Globus pallidus (tissue), 1 donor: Measurements from ENCODE around the gene PLB1.
A peak's percentile ranks its signal among the peaks of the same experiment; 100 is the strongest.

Source experiments
- DNase-seq: peaks from one replicate; pipeline ENCODE4 v3.0.0-alpha.2; 2015; ENCODE audit warnings: low spot score

The PLB1 gene, protein sequence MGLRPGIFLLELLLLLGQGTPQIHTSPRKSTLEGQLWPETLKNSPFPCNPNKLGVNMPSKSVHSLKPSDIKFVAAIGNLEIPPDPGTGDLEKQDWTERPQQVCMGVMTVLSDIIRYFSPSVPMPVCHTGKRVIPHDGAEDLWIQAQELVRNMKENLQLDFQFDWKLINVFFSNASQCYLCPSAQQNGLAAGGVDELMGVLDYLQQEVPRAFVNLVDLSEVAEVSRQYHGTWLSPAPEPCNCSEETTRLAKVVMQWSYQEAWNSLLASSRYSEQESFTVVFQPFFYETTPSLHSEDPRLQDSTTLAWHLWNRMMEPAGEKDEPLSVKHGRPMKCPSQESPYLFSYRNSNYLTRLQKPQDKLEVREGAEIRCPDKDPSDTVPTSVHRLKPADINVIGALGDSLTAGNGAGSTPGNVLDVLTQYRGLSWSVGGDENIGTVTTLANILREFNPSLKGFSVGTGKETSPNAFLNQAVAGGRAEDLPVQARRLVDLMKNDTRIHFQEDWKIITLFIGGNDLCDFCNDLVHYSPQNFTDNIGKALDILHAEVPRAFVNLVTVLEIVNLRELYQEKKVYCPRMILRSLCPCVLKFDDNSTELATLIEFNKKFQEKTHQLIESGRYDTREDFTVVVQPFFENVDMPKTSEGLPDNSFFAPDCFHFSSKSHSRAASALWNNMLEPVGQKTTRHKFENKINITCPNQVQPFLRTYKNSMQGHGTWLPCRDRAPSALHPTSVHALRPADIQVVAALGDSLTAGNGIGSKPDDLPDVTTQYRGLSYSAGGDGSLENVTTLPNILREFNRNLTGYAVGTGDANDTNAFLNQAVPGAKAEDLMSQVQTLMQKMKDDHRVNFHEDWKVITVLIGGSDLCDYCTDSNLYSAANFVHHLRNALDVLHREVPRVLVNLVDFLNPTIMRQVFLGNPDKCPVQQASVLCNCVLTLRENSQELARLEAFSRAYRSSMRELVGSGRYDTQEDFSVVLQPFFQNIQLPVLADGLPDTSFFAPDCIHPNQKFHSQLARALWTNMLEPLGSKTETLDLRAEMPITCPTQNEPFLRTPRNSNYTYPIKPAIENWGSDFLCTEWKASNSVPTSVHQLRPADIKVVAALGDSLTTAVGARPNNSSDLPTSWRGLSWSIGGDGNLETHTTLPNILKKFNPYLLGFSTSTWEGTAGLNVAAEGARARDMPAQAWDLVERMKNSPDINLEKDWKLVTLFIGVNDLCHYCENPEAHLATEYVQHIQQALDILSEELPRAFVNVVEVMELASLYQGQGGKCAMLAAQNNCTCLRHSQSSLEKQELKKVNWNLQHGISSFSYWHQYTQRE (N-terminal part only)

DNA sequence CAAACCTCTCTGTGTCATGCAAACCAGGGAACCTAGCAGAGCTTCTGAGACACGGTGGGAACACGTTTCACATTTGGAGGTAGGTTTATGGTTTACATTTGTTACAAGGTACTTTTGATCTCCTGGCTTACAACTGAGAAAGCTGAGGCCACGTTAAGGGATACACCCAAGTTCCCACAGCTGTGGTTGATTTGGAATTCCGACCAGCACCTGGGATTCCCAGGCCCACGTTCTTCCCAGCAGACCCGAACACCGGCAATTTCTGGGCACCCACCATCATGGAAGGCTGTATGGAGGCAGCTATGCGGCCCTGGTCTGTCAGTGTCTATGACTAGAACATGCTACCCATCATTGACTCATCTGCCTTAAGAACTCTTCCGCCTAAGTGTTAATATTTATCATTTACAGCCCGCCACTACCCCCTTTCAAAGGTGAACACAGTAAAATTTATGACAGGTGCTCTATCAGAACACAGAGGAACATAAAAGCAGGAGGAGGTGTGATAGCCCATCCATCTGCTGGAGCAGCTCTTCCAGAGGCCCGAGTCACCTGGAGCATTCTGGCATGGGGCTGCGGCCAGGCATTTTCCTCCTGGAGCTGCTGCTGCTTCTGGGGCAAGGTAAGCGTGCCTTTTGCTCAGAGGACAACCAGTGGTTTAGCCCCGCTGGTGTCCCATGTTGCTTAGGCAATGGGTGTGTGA is at the start of gene PLB1:
PLB1 (plus strand) TSS at position 510 of the 700 bp plus-strand sequence; CDS start at position 565, 55 bp downstream.
- DNase-seq = no peak

DNA sequence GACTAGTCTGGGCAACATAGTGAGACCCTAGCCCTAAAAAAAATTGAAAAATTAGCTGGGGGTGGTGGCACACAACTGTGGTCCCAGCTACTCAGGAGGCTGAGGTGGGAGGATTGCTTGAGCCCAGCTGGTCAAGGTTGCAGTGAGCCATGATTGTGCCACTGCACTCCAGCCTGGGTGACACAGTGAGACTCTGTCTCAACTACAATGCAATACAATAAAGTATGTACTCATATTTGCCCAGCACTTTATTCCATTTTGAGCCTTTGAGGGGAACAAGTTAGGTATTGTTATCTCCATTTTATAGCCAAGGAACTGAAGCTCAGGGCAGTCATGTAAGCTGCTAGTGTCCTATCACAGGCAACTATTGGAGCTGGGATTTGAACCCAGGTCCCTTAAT is 49.3 kb upstream of the PLB1 start:
- no peak for DNase-seq

DNA sequence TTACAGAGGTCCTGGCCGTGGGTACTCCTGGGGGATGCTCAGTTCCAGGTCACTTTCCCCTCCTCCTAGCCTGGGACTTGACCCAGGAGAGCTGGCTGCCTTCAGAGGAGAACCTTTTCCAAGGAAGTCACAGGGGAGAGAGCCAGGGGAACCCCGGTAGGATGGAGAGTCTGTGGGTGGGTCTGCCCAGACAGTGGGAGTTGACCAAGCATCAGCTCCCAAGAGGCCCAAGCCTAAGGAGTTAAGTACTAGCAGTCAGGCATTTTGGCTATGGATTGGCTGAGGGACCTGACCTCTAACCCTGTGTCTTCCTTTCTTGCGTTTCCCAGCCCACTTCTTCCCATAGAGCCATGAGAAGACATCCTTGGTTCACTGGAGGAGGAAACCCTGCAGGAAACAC is 48.8 kb upstream of the PLB1 start:
- DNase-seq = no peak

DNA sequence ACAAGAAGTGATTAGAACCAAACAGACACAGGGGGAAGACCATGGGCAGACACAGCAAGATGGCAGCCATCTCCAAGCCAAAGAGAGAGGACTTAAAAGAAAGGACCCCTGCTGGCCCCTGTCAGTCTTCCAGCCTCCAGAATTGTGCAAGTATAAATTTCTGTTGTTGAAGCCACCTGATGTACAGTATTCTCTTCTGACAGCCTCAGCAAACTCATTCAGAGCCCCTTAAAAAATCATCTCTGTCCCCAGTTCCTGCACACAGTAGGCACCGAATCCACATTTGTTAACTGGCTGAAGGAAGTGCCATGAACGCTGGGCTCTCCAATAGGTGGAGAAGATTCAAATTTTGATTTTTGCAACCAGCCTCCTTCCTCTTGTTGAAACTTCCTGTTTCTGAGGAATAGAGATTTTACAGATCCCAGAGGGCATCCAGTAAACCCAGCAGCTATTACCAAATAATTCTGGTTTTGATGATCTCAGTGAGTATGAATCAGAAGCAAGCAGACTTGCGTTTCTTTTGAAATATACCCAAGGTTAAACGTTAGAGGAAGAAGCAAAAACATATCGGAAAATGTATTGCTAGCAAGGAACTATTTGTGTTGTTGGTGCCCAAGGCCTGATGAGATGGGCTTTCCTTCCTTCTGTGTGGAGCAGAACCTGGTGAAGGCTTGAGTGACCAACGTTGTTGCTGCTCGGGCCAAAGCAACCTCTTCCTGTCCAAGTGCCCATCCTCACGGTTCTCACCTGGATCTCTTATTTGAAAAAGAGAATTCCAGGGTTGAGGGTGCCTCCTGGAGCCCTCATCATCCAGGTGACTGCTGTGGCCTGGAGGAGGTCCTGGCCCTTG is 47.7 kb upstream of the PLB1 start:
- DNase-seq = no peak

DNA sequence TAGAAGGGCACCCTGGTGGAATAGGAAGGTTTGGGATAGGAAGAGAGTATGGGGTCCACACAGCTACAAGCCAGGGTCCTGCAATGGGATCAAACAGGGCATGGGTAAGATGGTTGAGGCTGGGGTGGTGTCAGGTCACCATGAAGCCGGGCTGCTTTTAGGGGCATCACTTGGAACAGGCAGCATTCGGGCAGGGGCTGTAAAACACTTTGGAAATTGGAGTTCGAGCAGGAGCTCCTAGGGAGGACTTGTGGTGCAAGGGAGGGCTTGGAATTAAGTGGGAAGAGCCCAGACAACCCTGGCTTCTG is 47.1 kb upstream of the PLB1 start:
- DNase-seq = no peak

DNA sequence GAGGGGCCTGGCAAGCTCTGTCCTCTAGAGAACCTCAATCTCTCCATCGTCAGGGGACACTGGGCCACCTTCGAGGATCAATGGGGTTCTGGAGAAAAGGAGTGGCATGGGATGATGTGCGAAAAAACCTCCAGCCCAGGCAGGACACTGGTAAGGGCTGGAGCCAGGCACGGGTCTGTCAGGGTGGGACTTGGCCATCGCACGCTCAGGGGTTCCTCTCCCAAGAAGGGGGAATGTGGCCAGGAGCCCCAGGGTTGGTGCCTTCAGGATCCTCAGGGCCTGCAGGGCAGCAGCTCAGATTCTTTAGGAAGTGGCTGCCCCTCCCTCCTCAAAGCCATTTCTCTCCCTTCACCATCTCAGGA is 46.8 kb upstream of the PLB1 start:
- DNase-seq = no peak

DNA sequence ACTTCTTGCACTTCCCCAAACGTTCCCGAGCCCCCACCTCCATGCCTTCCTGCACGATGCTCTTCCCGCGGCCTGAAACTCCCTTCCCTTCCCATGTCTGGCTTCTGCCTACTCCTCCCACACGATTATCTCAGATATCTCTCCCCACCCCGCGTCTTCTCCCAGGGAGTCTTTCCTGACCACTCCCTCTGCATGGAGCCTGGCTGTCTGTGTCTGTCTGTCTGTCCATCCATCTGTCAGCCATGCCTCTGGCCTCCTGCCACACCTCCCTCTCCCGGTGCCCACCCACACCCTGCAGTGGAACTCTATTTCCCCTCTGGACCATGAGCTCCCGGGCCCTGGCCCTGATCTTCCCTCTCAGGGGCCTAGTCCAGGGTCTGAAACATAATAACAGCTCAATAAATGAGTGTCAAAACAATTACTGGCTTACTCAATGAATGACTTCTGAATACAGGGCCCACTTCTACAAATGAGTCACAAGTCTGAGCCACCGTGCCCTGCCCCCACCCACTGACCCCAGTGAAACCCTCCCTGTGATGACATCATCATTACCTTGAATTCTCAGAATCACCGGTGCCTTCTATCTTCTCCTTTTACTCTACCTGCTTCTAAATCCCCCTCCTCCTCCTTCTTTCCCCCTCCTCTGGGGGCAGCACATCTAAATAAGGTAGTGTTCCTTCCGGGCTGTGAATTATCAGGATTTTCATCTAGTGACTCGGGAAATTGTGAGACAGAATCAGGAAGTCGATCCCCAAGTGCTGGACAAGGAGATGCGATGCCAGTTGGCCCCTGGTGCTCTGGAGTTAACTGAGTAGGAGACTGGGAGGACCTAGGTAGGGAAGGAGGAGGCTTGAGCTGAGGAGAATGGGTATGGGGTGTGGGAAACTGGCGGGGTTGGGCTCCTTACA is 46.1 kb upstream of the PLB1 start:
- DNase-seq = no peak

DNA sequence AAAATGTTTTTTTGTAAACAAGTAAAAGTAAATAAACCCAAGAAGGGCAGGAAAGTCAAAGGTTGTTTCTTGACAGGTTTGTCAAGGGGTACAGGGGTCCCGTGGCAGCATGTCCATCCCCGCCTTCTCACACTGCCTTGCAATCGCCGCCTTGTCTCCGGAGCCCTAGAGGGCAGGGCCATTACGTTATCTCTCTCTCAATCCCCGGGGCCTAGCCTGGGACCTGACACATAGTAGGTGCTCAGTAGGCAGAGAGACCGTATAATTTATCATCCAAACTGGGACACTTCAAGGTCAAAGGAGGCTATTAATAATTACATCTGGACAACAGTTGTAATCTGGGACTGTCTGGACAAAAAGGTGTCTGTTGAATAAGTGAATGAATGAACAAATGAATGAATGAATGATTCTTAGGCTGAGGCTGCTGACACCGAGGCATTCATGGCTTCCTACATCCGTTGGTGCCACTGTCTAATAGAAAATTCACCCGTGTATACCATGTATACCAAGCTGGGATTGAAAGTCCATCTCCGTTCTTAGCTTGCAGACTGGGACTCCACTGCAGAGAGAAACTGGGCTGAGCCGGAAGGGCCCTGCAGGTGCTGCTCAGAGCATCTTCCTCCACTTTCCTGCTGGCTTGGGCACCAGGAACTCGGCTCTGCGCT is 44.8 kb upstream of the PLB1 start:
- DNase-seq = no peak

DNA sequence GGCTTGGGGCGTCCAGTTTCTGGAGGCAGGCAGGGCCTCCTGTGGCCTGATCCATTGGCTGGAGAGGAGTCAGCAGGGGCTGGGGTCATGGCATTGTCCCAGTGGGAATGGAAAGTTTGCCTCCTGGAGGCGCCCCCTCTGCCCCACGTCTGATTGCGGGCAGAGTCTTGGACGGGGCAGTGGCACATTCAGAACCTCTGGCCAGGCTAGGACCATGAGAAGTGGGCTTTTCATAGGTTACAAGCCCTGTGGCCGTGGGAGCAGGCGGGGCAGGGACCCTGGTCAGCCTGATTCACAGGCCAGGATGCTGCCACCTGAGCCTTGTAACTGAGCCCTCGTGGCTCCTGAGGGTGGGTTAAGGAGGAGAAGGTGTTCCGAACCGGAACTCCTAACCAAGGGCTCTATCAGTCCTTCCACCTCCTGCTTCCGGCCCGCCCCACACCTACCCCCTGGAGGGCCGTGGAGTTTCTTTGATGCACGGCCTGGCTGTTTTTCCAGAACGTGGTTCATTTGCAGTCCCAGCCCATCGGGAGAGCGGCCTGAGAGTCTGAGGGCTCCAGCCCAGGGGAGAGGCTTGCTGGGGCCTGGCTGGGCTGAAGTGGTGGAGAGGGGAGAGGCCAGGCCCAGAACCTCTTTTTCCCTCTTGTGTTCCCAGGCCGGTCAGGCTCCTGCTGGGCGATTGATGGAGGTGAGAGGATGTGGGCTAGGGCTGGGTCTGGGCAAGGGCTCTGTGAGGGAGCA is 43.9 kb upstream of the PLB1 start:
- no peak for DNase-seq

DNA sequence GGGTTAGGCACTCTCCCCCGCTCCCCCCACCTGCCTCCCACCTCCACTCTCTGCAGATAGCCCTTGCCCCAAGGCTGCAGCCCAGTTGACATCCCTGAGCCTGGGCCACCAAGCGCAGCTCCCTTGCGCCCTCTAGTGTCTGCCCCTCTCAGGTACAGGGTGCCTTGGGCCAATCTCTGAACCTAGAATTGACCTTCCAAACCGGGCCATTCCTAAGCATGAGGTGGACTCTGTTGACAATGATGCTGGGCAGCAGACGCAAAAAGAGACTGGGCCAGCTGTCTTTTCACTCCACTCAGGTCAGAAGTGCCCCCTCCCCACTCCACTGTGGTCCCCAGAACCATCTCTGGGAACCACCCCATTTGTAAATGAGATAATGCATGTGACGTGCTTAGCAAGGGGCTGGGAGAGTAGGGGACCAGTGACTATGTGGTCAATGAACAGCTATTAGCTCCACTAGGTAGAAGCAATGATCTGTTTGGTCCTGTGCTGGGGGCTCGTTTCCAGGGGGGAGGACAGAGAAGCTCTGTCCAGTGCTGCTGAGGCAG is 43.3 kb upstream of the PLB1 start:
- DNase-seq = peak; percentile 17

DNA sequence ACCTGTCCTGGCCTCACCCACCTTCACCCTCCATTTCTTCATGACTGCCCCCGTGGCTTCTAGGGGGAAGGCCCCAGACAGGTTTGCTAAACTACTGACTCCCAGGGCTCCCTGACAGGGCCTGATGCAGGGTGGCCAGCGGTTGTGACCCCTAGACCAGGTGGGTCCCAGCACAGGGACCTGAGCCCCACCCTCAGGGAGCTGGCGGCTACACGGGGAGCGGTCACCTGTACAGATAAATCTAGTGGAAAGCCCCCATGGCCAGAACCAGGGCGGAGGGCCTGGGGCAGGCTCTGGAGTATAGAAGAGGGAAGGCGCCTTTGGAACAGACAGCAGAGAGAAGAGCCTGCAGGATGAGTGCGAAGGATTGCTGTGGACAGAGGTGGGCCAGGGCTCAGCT is 42.5 kb upstream of the PLB1 start:
- no peak for DNase-seq

DNA sequence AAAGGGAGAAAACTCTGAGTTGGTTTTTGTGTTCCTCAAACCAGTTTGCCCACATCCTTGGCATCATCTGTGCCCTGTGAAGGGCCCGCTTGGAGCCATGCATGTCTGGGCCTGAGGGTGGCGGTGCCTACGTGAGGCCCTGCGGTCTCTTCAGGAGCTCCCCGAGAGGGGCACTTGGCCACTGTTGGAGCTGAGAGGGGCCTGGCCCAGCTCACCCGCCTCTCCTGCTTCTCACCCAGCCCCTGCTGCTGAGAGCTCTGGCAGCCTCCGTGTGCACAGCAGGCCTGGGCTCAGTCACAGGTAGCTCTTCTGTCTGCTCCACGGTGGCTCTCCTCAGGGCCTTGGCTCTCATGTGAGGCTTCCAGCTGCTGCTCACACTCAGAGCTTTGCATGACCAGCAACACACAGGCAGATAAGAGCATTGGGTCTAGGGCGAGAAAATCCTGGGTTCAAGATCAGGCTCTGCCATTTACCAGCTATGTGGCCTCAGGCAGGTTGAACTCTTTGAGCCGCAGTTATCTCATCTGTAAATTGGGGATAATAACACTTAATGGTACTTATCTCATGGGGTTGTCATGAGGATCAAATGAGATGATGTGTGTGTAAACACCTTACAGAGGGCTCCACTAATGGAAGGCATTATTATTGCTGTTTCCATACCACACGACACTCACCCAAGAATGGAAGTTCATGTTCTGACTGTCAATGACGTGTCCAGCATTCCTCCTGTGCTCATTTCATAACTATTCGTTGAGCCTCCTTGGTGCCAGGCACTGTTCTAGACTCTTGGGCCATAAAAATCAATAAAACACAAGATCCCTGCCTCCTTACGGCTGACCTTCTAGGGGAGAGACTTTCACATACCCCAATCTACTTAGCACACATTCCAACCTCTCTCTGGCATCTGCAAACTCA is 41.6 kb upstream of the PLB1 start:
- no peak for DNase-seq

DNA sequence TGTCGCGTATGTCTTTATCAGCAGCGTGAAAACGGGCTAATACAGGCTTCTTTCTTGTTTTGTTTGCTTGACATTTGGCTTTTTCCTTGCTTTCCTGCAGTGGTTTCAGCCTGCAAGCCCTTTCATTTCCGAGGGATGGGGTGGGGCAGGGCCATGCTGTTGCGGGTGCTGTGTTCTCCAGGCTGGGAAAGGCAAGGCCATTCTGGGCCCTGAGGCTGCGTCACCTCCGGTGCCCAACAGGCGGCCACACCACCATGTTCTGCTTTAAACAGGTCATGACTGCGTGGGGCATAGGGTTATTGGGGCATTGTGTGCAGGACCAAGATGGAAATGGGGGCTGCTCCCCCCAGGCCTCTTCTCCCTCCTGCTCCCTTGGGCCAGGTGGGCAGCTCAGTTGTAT is 38.6 kb upstream of the PLB1 start:
- no peak for DNase-seq

DNA sequence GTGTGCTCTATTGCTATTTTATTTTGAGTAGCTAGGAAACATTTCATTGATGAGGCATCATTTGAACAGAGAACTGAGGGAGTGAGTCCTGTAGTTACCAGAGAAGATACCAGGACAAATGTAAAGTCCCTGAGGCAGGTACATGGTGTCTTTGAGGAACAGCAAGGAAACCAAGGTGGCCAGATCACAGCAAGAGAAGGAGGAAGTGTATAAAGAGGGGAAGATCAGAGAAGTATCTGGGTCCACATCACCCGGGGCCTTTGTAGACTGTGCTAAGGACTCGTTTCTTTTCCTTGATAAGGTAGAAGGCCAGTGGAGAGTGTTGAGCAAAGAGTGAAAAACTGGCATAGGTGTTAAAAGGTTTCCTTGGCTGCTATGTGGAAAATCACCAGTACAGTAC is 34.8 kb upstream of the PLB1 start:
- no peak for DNase-seq

DNA sequence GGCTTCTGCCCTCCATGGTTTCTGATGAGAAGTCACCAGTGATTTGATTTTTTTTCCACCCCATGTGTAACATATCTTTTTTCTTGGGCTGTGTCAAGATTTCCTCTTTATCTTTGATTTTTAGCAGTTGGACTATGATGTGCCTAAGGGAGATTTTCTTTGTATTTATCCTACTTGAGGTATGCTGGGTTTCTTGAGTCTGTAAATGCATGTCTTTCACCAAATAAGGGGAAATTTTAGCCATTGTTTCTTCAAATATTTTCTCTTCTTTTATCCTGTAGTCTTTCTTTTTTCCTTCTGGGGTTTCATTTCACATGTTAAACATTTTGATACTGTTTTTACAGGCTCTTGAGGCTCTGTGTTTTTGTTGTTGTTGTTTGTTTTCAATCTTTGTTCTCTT is 33.7 kb upstream of the PLB1 start:
- DNase-seq = no peak

DNA sequence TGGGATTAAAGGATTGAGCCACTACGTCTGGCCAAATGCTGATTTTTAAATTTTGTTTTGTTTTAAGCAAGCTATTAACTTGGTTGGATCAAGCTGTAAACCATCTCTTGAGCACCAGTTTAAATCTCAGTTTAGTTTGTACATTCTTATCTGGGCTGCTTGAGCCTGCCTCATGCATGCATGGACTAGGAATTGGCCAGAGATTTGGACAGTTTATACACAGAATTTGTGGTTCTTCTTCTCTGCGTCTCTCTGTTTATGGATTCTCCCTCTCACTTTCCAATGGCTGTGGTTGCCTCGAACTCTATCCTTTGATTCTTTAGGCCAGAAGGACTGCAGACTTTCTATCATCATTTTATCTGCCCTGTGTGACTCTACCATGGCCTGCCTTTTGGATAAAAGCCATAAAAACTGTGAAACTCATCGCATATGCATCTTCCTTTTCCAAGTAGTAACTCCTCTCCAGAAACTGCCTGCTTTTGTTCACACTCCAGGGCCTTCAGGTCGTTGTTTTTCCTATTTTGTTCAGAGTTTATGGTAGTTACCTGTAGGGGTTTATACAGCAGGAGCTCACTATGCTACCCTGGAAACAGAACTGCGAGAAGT is 32.5 kb upstream of the PLB1 start:
- no peak for DNase-seq

DNA sequence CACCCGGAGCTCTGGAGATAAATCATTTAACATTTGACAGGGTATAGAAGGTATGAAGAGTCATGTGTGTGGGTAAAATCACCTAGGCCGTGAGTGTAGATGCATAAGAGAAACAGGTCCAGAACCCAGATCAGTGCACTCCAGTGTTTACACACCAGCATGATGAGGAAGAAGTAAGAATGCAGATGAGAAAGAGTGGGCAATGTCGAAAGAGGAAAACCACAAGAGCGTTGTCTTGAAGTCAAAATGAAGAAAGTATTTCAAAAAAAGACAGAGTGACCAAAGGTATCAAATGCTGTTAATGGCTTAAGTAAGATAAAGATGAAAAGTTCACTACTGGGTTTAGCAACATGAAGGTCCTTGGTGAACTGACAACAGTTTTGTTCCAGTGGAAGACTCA is 32.0 kb upstream of the PLB1 start:
- DNase-seq = no peak
